KMS-11 (cell line): ENCODE data around the gene OAT.

ENCODE experiments used
- H2AFZ ChIP-seq: fragments of 200-600 bp; sonication (generic); 2 replicates; pipeline ENCODE4 v1.6.1; 2016; ENCODE audit warnings: antibody characterized with exemption, mixed run types, low read depth
- H3K27ac ChIP-seq: fragments of 200-600 bp; sonication (generic); 2 replicates; pipeline ENCODE4 v1.6.1; 2016; ENCODE audit warnings: mild to moderate bottlenecking, mixed run types
- H3K27me3 ChIP-seq: fragments of 200-600 bp; sonication (generic); 2 replicates; pipeline ENCODE4 v1.6.1; 2017; ENCODE audit warnings: mild to moderate bottlenecking, low read depth, mixed run types, moderate library complexity; ENCODE audit not compliant: insufficient read depth
- H3K36me3 ChIP-seq: fragments of 200-600 bp; sonication (generic); 2 replicates; pipeline ENCODE4 v1.6.1; 2017; ENCODE audit warnings: mild to moderate bottlenecking, mixed run types; ENCODE audit not compliant: insufficient read depth
- H3K4me1 ChIP-seq: fragments of 200-600 bp; sonication (generic); 2 replicates; pipeline ENCODE4 v1.6.1; 2016; ENCODE audit warnings: mild to moderate bottlenecking, low read depth, mixed run types; ENCODE audit not compliant: poor library complexity, severe bottlenecking
- H3K4me2 ChIP-seq: fragments of 200-600 bp; sonication (generic); 2 replicates; pipeline ENCODE4 v1.7.0; 2016; ENCODE audit warnings: mild to moderate bottlenecking, mixed run types
- H3K4me3 ChIP-seq: fragments of 200-600 bp; sonication (generic); IDR thresholded peaks from 2 replicates; pipeline ENCODE4 v1.6.1; 2017; ENCODE audit warnings: low read depth, low read length, mixed read lengths; ENCODE audit not compliant: insufficient read depth
- H3K79me2 ChIP-seq: fragments of 200-600 bp; sonication (generic); 2 replicates; pipeline ENCODE4 v1.6.1; 2016; ENCODE audit warnings: low read depth, mixed run types; ENCODE audit not compliant: insufficient read depth
- H3K9ac ChIP-seq: fragments of 200-600 bp; sonication (generic); 2 replicates; pipeline ENCODE4 v1.6.1; 2016; ENCODE audit warnings: mild to moderate bottlenecking, mixed run types
- H4K20me1 ChIP-seq: fragments of 200-600 bp; sonication (generic); 2 replicates; pipeline ENCODE4 v1.6.1; 2016; ENCODE audit warnings: mild to moderate bottlenecking, mixed run types; ENCODE audit not compliant: insufficient read depth
- CTCF ChIP-seq: fragments of 200-600 bp; sonication (generic); conservative IDR thresholded peaks from 2 replicates; pipeline ENCODE4 v1.6.1; 2017; ENCODE audit warnings: low read depth, mild to moderate bottlenecking, antibody characterized with exemption, low read length, moderate library complexity, mixed read lengths

OAT gene

GRCh38 chr10:124379609-124380193, 39.0 kb downstream of the OAT start:
- H3K4me1 ChIP-seq, result peaks cover 27% of the 10 kb centered on the region
- H3K27me3 ChIP-seq, result no peaks in the 10 kb centered on the region
- H3K4me3 ChIP-seq, result no peak overlapping the region
- H3K27ac ChIP-seq, result peak overlapping the region; percentile 75
- peak overlapping the region; percentile 42; the same call in 1 of the 2 replicates for H3K9ac ChIP-seq
- TF ChIP-seq CTCF, result no peak
- no peaks in the 10 kb centered on the region for H4K20me1 ChIP-seq
- peak overlapping the region; percentile 23; the same call in 1 of the 2 replicates for H3K4me2 ChIP-seq
- H3K79me2 ChIP-seq, result no peaks in the 10 kb centered on the region
- H3K36me3 ChIP-seq, result no peaks in the 10 kb centered on the region
- H2AFZ ChIP-seq, result no peak overlapping the region; the same call in 1 of the 2 replicates

GRCh38 chr10:124378881-124379471, 39.7 kb downstream of the OAT start:
- Histone ChIP-seq H3K27me3 (no peaks in the 10 kb centered on the region), H3K36me3 (no peaks in the 10 kb centered on the region), H4K20me1 (no peaks in the 10 kb centered on the region), H3K9ac (peak overlapping the region; percentile 42; the same call in 1 of the 2 replicates), H3K79me2 (no peaks in the 10 kb centered on the region), H2AFZ (no peak overlapping the region), H3K4me2 (peak overlapping the region; percentile 17; the same call in 1 of the 2 replicates), H3K4me3 (no peak overlapping the region), H3K4me1 (peaks cover 27% of the 10 kb centered on the region), H3K27ac (peak overlapping the region; percentile 75)
- no peak for TF ChIP-seq CTCF

GRCh38 chr10:124378271-124378670, 40.5 kb downstream of the OAT start:
- peak overlapping the region; percentile 75 for H3K27ac ChIP-seq
- no peaks in the 10 kb centered on the region for H3K79me2 ChIP-seq
- H3K9ac ChIP-seq, result no peak overlapping the region
- H3K4me1 ChIP-seq, result peaks cover 27% of the 10 kb centered on the region
- H2AFZ ChIP-seq, result no peak overlapping the region
- no peak overlapping the region for H3K4me3 ChIP-seq
- no peak overlapping the region for H3K4me2 ChIP-seq
- no peaks in the 10 kb centered on the region for H3K36me3 ChIP-seq
- no peaks in the 10 kb centered on the region for H4K20me1 ChIP-seq
- TF ChIP-seq CTCF, result no peak
- H3K27me3 ChIP-seq, result no peaks in the 10 kb centered on the region

GRCh38 chr10:124377101-124377500, 41.6 kb downstream of the OAT start:
- Histone ChIP-seq H3K4me2 (no peak overlapping the region), H3K79me2 (no peaks in the 10 kb centered on the region), H3K4me3 (no peak overlapping the region), H3K4me1 (peaks cover 27% of the 10 kb centered on the region), H2AFZ (no peak overlapping the region), H3K36me3 (no peaks in the 10 kb centered on the region), H3K9ac (no peak overlapping the region), H3K27me3 (no peaks in the 10 kb centered on the region), H3K27ac (no peak overlapping the region), H4K20me1 (no peaks in the 10 kb centered on the region)
- TF ChIP-seq CTCF, result no peak
